Endothelial cell of hepatic sinusoid (primary cell): ENCODE results near the gene COMMD3.
"Not testable (repeated sequence)": the region's sequence is repeated elsewhere in the genome, so short reads cannot be mapped to it uniquely, and the experiment has no call there.

ENCODE experiments used
- in situ Hi-C: cut with HindIII; loops from 2 replicates; pipeline ENCODE4 v1.10.0; 2017; ENCODE audit warnings: low sequenced_read_pairs

Gene COMMD3

GRCh38 chr10:22316286-22317075 is at the start of gene COMMD3:
Gene COMMD3 (plus strand): TSS chr10:22316388. CDS start chr10:22316418, 30 bp downstream.
- in situ Hi-C loops: no loop called here

GRCh38 chr10:22268503-22268902 is 47.7 kb upstream of the COMMD3 start:
- in situ Hi-C loops: no loop called here

GRCh38 chr10:22271786-22272185 is 44.4 kb upstream of the COMMD3 start:
- in situ Hi-C loops: no loop called here

- in situ Hi-C loops: no loop called here
Measured at GRCh38 chr10:22278441-22278782, 37.8 kb upstream of the COMMD3 start.

GRCh38 chr10:22280078-22280477 is 36.1 kb upstream of the COMMD3 start:
- in situ Hi-C loops: no loop called here

- in situ Hi-C loops: no loop called here
Measured at GRCh38 chr10:22285130-22285529, 31.1 kb upstream of the COMMD3 start.

- in situ Hi-C loops: no loop called here
Measured at GRCh38 chr10:22293747-22294404, 22.3 kb upstream of the COMMD3 start.

GRCh38 chr10:22294694-22295093 is 21.5 kb upstream of the COMMD3 start:
- in situ Hi-C loops: no loop called here

GRCh38 chr10:22301193-22301592 is 15.0 kb upstream of the COMMD3 start:
- in situ Hi-C loops: no loop called here

- in situ Hi-C loops: no loop called here
Measured at GRCh38 chr10:22303461-22303860, 12.7 kb upstream of the COMMD3 start.

- in situ Hi-C loops: no loop called here
Measured at GRCh38 chr10:22305721-22306120, 10.5 kb upstream of the COMMD3 start.

GRCh38 chr10:22308390-22308789 is 7.8 kb upstream of the COMMD3 start:
- in situ Hi-C loops: no loop called here

- in situ Hi-C loops: no loop called here
Measured at GRCh38 chr10:22309180-22310000, 6.8 kb upstream of the COMMD3 start.

GRCh38 chr10:22310012-22310411 is 6.2 kb upstream of the COMMD3 start:
- in situ Hi-C loops: not testable (repeated sequence)

- in situ Hi-C loops: no loop called here
Measured at GRCh38 chr10:22310928-22311327, 5.3 kb upstream of the COMMD3 start.

GRCh38 chr10:22314852-22315251 is 1.3 kb upstream of the COMMD3 start:
- in situ Hi-C loops: no loop called here

- in situ Hi-C loops: no loop called here
Measured at GRCh38 chr10:22315455-22316285, 518 bp upstream of the COMMD3 start.

- in situ Hi-C loops: no loop called here
Measured at GRCh38 chr10:22317076-22317370, 835 bp downstream of the COMMD3 start.

GRCh38 chr10:22317771-22318565 is 1.8 kb downstream of the COMMD3 start:
- in situ Hi-C loops: no loop called here

GRCh38 chr10:22318772-22319171 is 2.6 kb downstream of the COMMD3 start:
- in situ Hi-C loops: no loop called here
